Peyer's patch (tissue), 4 donors: ENCODE data around the gene ERAL1.
"Not testable (repeated sequence)": the region's sequence is repeated elsewhere in the genome, so short reads cannot be mapped to it uniquely, and the experiment has no call there.

Source experiments
- POLR2A ChIP-seq, 2 donors: fragments of 450-650 bp; IDR thresholded peaks; one replicate each; pipeline ENCODE4 v1.5.1; 2017; ENCODE audit warnings: antibody characterized with exemption in 2 of 2, mild to moderate bottlenecking in 2 of 2, moderate library complexity in 2 of 2
- TF ChIP-seq, protein P1 (sequence below), 6 experiments: fragments of 450-650 bp in 4 of 6; fragments of 200-600 bp in 2 of 6; sonication (generic) in 1 of 6; IDR thresholded peaks; one replicate each; pipeline ENCODE4 v1.5.1; 2017 to 2019; ENCODE audit warnings: antibody characterized with exemption in 6 of 6, mild to moderate bottlenecking in 3 of 6, moderate library complexity in 1 of 6

DNA sequence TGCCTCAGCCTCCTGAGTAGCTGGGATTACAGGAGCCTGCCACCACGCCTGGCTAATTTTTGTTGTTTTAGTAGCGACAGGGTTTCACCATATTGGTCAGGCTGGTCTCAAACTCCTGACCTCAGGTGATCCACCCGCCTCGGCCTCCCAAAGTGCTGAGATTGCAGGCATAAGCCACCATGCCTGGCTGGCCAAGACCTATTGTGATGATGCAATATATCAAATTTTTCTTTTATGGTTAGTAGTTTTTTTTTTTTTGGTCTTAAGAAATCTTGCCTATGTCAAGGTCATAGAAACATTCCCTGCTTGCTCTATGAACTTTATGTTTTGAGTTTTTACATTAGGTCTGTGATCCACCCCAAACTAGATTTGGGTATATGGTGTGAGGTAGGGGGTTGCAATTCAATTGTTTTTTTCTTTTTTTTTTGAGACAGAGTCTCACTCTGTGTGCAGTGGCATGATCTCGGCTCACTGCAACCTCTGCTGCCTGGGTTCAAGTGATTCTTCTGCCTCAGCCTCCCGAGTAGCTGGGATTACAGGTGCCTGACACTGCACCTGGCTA, 22.4 kb downstream of the ERAL1 start:
- not testable (repeated sequence) for TF ChIP-seq POLR2A (IDR thresholded peaks at IDR 0.05)
- TF ChIP-seq, protein P1, sequence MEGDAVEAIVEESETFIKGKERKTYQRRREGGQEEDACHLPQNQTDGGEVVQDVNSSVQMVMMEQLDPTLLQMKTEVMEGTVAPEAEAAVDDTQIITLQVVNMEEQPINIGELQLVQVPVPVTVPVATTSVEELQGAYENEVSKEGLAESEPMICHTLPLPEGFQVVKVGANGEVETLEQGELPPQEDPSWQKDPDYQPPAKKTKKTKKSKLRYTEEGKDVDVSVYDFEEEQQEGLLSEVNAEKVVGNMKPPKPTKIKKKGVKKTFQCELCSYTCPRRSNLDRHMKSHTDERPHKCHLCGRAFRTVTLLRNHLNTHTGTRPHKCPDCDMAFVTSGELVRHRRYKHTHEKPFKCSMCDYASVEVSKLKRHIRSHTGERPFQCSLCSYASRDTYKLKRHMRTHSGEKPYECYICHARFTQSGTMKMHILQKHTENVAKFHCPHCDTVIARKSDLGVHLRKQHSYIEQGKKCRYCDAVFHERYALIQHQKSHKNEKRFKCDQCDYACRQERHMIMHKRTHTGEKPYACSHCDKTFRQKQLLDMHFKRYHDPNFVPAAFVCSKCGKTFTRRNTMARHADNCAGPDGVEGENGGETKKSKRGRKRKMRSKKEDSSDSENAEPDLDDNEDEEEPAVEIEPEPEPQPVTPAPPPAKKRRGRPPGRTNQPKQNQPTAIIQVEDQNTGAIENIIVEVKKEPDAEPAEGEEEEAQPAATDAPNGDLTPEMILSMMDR (IDR thresholded peaks at IDR 0.05): not testable (repeated sequence)
